HK-2 (cell line): ENCODE results near the gene ARHGAP40.

Experiments used
- DNase-seq: peaks from one replicate; pipeline ENCODE4 v3.0.0-alpha.2; 2018; ENCODE audit not compliant: unreplicated experiment

ARHGAP40 gene

GRCh38 chr20:38650010-38650409, 48.4 kb downstream of the ARHGAP40 start:
- no peak for DNase-seq

GRCh38 chr20:38651154-38651553, 49.5 kb downstream of the ARHGAP40 start:
- DNase-seq, result no peak

- DNase-seq, result no peak
These were observed 50.0 kb downstream of the ARHGAP40 start for GRCh38 chr20:38651562-38651961.

GRCh38 chr20:38652995-38653394, 51.4 kb downstream of the ARHGAP40 start:
- no peak for DNase-seq

GRCh38 chr20:38657390-38657789, 55.8 kb downstream of the ARHGAP40 start:
- DNase-seq, result no peak

- DNase-seq, result peak; percentile 41
These were observed 57.4 kb downstream of the ARHGAP40 start for GRCh38 chr20:38658879-38659596.

- DNase-seq, result no peak
These were observed 57.9 kb downstream of the ARHGAP40 start for GRCh38 chr20:38659597-38659880.

GRCh38 chr20:38660429-38660828, 58.8 kb downstream of the ARHGAP40 start:
- no peak for DNase-seq

GRCh38 chr20:38663660-38664059, 62.1 kb downstream of the ARHGAP40 start:
- no peak for DNase-seq

DNA sequence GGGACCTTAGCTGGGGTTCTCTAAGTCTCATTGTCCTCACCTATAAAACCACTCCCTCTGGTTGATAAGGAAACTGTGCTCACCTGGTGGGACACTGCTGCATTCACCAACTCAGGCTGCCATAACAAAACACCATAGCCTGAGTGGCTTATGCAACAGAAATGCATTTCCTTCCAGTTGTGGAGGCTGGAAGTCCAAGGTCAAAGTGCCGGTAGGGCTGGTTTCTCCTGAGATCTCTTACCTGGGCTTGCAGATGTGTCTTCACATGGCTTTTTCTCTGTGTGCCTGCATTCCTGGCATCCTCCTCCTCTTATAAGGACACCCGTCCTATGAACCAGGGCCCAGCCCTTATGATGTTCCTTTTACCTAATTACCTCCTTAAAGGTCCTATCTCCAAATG, 62.7 kb downstream of the ARHGAP40 start:
- no peak for DNase-seq

GRCh38 chr20:38665094-38665493, 63.5 kb downstream of the ARHGAP40 start:
- DNase-seq, result no peak

- no peak for DNase-seq
These were observed 64.1 kb downstream of the ARHGAP40 start for GRCh38 chr20:38665506-38666285.

GRCh38 chr20:38667417-38667956, 65.9 kb downstream of the ARHGAP40 start:
- no peak for DNase-seq

GRCh38 chr20:38669688-38670087, 68.1 kb downstream of the ARHGAP40 start:
- no peak for DNase-seq

DNA sequence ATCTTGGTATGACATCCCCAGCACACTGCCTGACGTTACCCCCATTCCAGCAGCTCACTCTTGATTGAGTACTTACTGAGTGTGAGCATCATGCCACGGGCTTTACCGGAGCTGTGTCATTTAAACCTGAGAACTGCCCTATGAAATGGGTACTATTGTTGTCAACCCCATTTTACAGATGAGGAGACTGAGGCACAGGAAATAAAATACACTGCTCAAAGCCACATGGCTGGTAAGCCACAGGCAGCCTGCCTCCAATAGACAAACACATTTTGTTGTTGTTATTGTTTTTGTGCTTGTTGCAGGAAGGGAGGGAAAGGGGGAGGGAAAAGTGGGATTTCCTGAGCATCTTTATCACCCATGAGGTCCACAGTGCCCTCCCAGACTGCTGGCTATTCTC, 69.2 kb downstream of the ARHGAP40 start:
- DNase-seq, result no peak

GRCh38 chr20:38671186-38671585, 69.6 kb downstream of the ARHGAP40 start:
- DNase-seq, result no peak

- DNase-seq, result no peak
These were observed 70.2 kb downstream of the ARHGAP40 start for GRCh38 chr20:38671701-38672292.

DNA sequence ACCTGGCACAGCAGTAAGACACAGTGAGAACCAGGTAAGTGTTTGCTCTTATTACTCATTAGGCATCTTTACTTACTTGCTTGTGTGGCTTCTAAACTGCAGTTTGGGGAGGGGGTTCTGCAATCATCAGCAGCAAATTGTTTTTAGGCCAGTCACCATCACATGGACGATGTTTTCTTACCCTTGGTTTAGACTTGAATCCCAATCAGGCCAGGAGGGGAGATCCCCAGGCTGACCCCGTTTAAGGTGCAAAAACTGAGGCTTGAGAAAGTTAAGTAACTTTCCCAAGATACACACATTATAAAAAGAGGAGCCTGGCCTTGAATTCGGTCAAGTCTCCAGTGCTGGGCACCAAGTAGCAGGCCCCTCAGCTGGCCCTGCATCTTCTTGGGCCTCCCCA, 70.9 kb downstream of the ARHGAP40 start:
- no peak for DNase-seq

- DNase-seq, result no peak
These were observed 71.7 kb downstream of the ARHGAP40 start for GRCh38 chr20:38673261-38673660.

GRCh38 chr20:38673725-38674091, 72.1 kb downstream of the ARHGAP40 start:
- DNase-seq, result peak; percentile 44

DNA sequence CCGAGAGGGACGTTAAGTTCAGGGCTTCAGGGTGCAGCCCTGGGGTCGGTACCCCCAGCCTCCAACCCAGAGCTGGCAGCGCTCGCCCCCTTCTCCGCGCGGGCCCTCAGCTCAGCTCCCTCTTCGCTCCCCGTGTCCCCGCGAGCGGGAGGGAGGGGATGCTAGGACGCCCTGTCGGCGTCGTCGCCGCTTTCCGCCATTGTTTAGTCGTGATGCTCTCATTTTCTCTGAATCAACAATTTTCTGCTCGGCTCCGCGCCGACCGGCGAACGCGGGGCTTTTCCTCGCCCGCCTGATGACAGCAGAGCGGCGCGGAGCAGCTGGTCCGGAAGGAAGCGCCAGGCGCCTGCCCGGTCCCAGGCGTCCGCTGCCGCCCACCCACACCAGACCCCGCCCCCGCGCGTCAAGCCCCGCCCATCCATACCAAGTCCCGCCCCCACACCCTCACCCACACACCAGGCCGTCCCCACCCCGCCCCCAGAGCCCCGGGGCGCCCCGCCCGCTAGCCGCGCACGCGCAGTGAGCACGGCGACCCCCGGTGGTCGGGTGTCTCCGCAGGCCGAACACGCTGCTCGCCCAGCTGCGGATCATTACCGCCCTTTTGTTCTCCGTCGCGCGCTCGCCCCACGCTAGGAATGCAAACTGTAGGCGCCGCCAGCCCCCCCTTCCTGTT, 72.6 kb downstream of the ARHGAP40 start:
- peak; percentile 81 for DNase-seq

- no peak for DNase-seq
These were observed 73.1 kb downstream of the ARHGAP40 start for GRCh38 chr20:38674765-38675133.
